Mesenchymal stem cell (in vitro differentiated cells and primary cell): Measurements from ENCODE around the gene PCDHB7.
"Not testable (repeated sequence)": the region's sequence is repeated elsewhere in the genome, so short reads cannot be mapped to it uniquely, and the experiment has no call there.

ENCODE experiments used
- DNase-seq: peaks from one replicate; pipeline ENCODE4 v3.0.0-alpha.2; 2013
- H2AFZ ChIP-seq: one replicate; pipeline ENCODE4 v1.6.1; 2013; ENCODE audit warnings: low read depth, mild to moderate bottlenecking, control low read depth, inconsistent platforms, low read length, moderate library complexity
- H2AK5ac ChIP-seq: 2 replicates; pipeline ENCODE4 v1.6.1; 2013; ENCODE audit warnings: low read length, moderate library complexity, mild to moderate bottlenecking, inconsistent platforms; ENCODE audit not compliant: severe bottlenecking
- H2BK120ac ChIP-seq: one replicate; pipeline ENCODE4 v1.6.1; 2013; ENCODE audit warnings: low read depth, mild to moderate bottlenecking, inconsistent platforms, low read length, moderate library complexity
- H2BK12ac ChIP-seq, 2 experiments: one replicate each; pipeline ENCODE4 v1.6.1; 2013; ENCODE audit warnings: inconsistent platforms in 2 of 2, low read length in 2 of 2, mild to moderate bottlenecking in 2 of 2, moderate library complexity in 2 of 2, control low read depth in 1 of 2
- H2BK15ac ChIP-seq: one replicate; pipeline ENCODE4 v1.6.1; 2013; ENCODE audit warnings: mild to moderate bottlenecking, low read depth, inconsistent platforms; ENCODE audit not compliant: poor library complexity, severe bottlenecking
- H2BK5ac ChIP-seq: 2 replicates; pipeline ENCODE4 v1.6.1; 2013; ENCODE audit warnings: low read depth, mild to moderate bottlenecking, low read length, control low read depth, inconsistent platforms; ENCODE audit not compliant: poor library complexity, severe bottlenecking
- H3K14ac ChIP-seq, 2 experiments: one replicate each; pipeline ENCODE4 v1.6.1; 2013; ENCODE audit warnings: inconsistent platforms in 2 of 2, low read length in 2 of 2, control low read depth in 1 of 2, mild to moderate bottlenecking in 1 of 2, moderate library complexity in 1 of 2
- H3K18ac ChIP-seq, 2 experiments: one replicate each; pipeline ENCODE4 v1.6.1; 2013; ENCODE audit warnings: inconsistent platforms in 2 of 2, low read length in 2 of 2, control low read depth in 1 of 2, low read depth in 1 of 2, mild to moderate bottlenecking in 1 of 2
- H3K23ac ChIP-seq, 2 experiments: one replicate each; pipeline ENCODE4 v1.6.1; 2013; ENCODE audit warnings: inconsistent platforms in 2 of 2, low read length in 2 of 2, mild to moderate bottlenecking in 2 of 2, moderate library complexity in 2 of 2, control low read depth in 1 of 2
- H3K27ac ChIP-seq: 2 replicates; pipeline ENCODE4 v1.5.1; 2013; ENCODE audit warnings: mild to moderate bottlenecking, moderate library complexity, low read length, control low read depth, inconsistent platforms; ENCODE audit not compliant: poor library complexity, severe bottlenecking
- H3K27me3 ChIP-seq, 2 experiments: 2 replicates each; pipeline versions ENCODE4 v1.6.1 to v1.7.0; 2013; ENCODE audit warnings: low read length in 2 of 2, mild to moderate bottlenecking in 2 of 2, moderate library complexity in 2 of 2, control low read depth in 1 of 2, inconsistent platforms in 1 of 2; ENCODE audit not compliant: control insufficient read depth in 1 of 2, insufficient read depth in 1 of 2
- H3K36me3 ChIP-seq, 2 experiments: 2 replicates each; pipeline versions ENCODE4 v1.6.1 to v1.7.0; 2013; ENCODE audit warnings: low read length in 2 of 2, control low read depth in 1 of 2, inconsistent platforms in 1 of 2, low read depth in 1 of 2, mild to moderate bottlenecking in 1 of 2; ENCODE audit not compliant: insufficient read depth in 2 of 2, control insufficient read depth in 1 of 2
- H3K4ac ChIP-seq, 2 experiments: one replicate each; pipeline ENCODE4 v1.6.1; 2013; ENCODE audit warnings: inconsistent platforms in 2 of 2, low read length in 2 of 2, mild to moderate bottlenecking in 2 of 2, moderate library complexity in 2 of 2, control low read depth in 1 of 2, low read depth in 1 of 2
- H3K4me1 ChIP-seq: 2 replicates; pipeline ENCODE4 v1.6.1; 2013; ENCODE audit warnings: low read depth, low read length, control low read depth; ENCODE audit not compliant: control insufficient read depth, insufficient read depth
- H3K4me2 ChIP-seq: 2 replicates; pipeline ENCODE4 v1.6.1; 2013; ENCODE audit warnings: low read length, mild to moderate bottlenecking, inconsistent platforms; ENCODE audit not compliant: poor library complexity, severe bottlenecking
- H3K4me3 ChIP-seq, 2 experiments: 2 replicates each; pipeline versions ENCODE4 v1.5.1 to v1.7.0; 2013; ENCODE audit warnings: low read length in 2 of 2, mild to moderate bottlenecking in 2 of 2, control low read depth in 1 of 2, low read depth in 1 of 2; ENCODE audit not compliant: insufficient read depth in 1 of 2
- H3K79me1 ChIP-seq: replicated peaks from 2 replicates; pipeline ENCODE4 v1.6.1; 2013; ENCODE audit warnings: mild to moderate bottlenecking, control low read depth, low read length, inconsistent platforms; ENCODE audit not compliant: poor library complexity, severe bottlenecking
- H3K9ac ChIP-seq: 2 replicates; pipeline ENCODE4 v1.7.0; 2013; ENCODE audit warnings: mild to moderate bottlenecking, low read length, moderate library complexity
- H3K9me3 ChIP-seq: 2 replicates; pipeline ENCODE4 v1.7.0; 2013; ENCODE audit warnings: mild to moderate bottlenecking, low read length; ENCODE audit not compliant: control insufficient read depth
- H4K8ac ChIP-seq: one replicate; pipeline ENCODE4 v1.6.1; 2013; ENCODE audit warnings: inconsistent platforms, mild to moderate bottlenecking, low read length, moderate library complexity
- H4K91ac ChIP-seq: one replicate; pipeline ENCODE4 v1.6.1; 2013; ENCODE audit warnings: mild to moderate bottlenecking, low read length, inconsistent platforms
- WGBS: methylation state at CpG from one replicate; pipeline ENCODE4 v1.1.7; 2013; ENCODE audit warnings: mixed read lengths; 5-methylcytosine and 5-hydroxymethylcytosine counted together

Gene PCDHB7

GRCh38 chr5:141188682-141189081, 16.2 kb downstream of the PCDHB7 start:
- H3K4me3 ChIP-seq, H2AFZ ChIP-seq, H2BK5ac ChIP-seq, H2BK12ac ChIP-seq, H3K4me2 ChIP-seq, H3K14ac ChIP-seq, H3K4me1 ChIP-seq, H3K79me1 ChIP-seq, H3K27me3 ChIP-seq, H3K4ac ChIP-seq, DNase-seq, H2BK15ac ChIP-seq, H2BK120ac ChIP-seq, H4K8ac ChIP-seq, H3K23ac ChIP-seq, H3K9ac ChIP-seq, H3K27ac ChIP-seq, H2AK5ac ChIP-seq, H4K91ac ChIP-seq, H3K18ac ChIP-seq, H3K36me3 ChIP-seq: not testable (repeated sequence)
- peaks cover 43% of the 10 kb centered on the region for H3K9me3 ChIP-seq
- 91% methylated on average over 6 of the region's 37 CpGs for WGBS

GRCh38 chr5:141189131-141189530, 16.7 kb downstream of the PCDHB7 start:
- H3K18ac ChIP-seq, H3K4me1 ChIP-seq, H2BK5ac ChIP-seq, DNase-seq, H3K9ac ChIP-seq, H4K8ac ChIP-seq, H3K27me3 ChIP-seq, H2AFZ ChIP-seq, H2BK120ac ChIP-seq, H2AK5ac ChIP-seq, H3K4me3 ChIP-seq, H3K27ac ChIP-seq, H3K4me2 ChIP-seq, H2BK15ac ChIP-seq, H4K91ac ChIP-seq, H3K4ac ChIP-seq, H3K36me3 ChIP-seq, H2BK12ac ChIP-seq, H3K14ac ChIP-seq, H3K79me1 ChIP-seq, H3K23ac ChIP-seq: not testable (repeated sequence)
- H3K9me3 ChIP-seq, result peaks cover 43% of the 10 kb centered on the region
- WGBS, result 100% methylated on average over 5 of the region's 35 CpGs

- no peak within 1 kb of the TSS for H4K91ac ChIP-seq
- no peak within 1 kb of the TSS for H2BK12ac ChIP-seq
- no peak within 1 kb of the TSS for H3K4ac ChIP-seq
- no peak within 1 kb of the TSS for H2BK15ac ChIP-seq
- peak; percentile 44 for DNase-seq
- H3K4me1 ChIP-seq, result no peaks in the 10 kb centered on the region
- no peaks in the 10 kb centered on the region for H3K36me3 ChIP-seq
- no peak within 1 kb of the TSS for H3K23ac ChIP-seq
- no peak within 1 kb of the TSS for H3K18ac ChIP-seq
- 23% methylated on average over 7 of the region's 10 CpGs for WGBS
- H2AK5ac ChIP-seq, result no peak within 1 kb of the TSS
- no peak within 1 kb of the TSS for H2BK5ac ChIP-seq
- peaks cover 56% of the 10 kb centered on the region for H3K9me3 ChIP-seq
- no peaks in the 10 kb centered on the region for H3K79me1 ChIP-seq
- H4K8ac ChIP-seq, result no peak within 1 kb of the TSS
- H3K14ac ChIP-seq, result no peak within 1 kb of the TSS
- no peak within 1 kb of the TSS for H3K4me2 ChIP-seq
- H3K4me3 ChIP-seq, result no peak within 1 kb of the TSS
- H2AFZ ChIP-seq, result peak within 1 kb of the TSS; percentile 11
- no peaks in the 10 kb centered on the region for H3K27me3 ChIP-seq
- H2BK120ac ChIP-seq, result no peak within 1 kb of the TSS
- H3K27ac ChIP-seq, result no peak within 1 kb of the TSS
- H3K9ac ChIP-seq, result no peak within 1 kb of the TSS
Measured at GRCh38 chr5:141192110-141192725, 19.8 kb downstream of the PCDHB7 start, which contains the start of gene PCDHB10. PCDHB10 (plus strand) TSS chr5:141192353; CDS start chr5:141192553, 200 bp downstream.

GRCh38 chr5:141194332-141194731, 21.9 kb downstream of the PCDHB7 start:
- not testable (repeated sequence) for H3K27ac ChIP-seq, H2AFZ ChIP-seq, H3K4me3 ChIP-seq, H2AK5ac ChIP-seq, H2BK12ac ChIP-seq, H2BK5ac ChIP-seq, H3K23ac ChIP-seq, H3K14ac ChIP-seq, H3K9ac ChIP-seq, H2BK15ac ChIP-seq, H3K4ac ChIP-seq, H3K36me3 ChIP-seq, DNase-seq, H3K4me1 ChIP-seq, H2BK120ac ChIP-seq, H3K27me3 ChIP-seq, H4K8ac ChIP-seq, H4K91ac ChIP-seq, H3K79me1 ChIP-seq, H3K4me2 ChIP-seq, H3K18ac ChIP-seq
- 98% methylated on average over 13 of the region's 37 CpGs for WGBS
- H3K9me3 ChIP-seq, result peaks cover 74% of the 10 kb centered on the region
